Lower lobe of right lung (tissue), 2 donors: ENCODE data around the gene DNAAF1. TPM values are rescaled to one million over a fixed set of nuclear protein-coding genes. Genes with fewer than 3 reads are reported as not detected.
A peak's percentile ranks its signal among the peaks of the same experiment; 100 is the strongest.

Experiments used
- ATAC-seq, 2 donors: fragments of 200-7000 bp; cut with Tn5 transposase; one replicate each; pipeline ENCODE4 v1.9.1; 2020 to 2022; ENCODE audit warnings: mild to moderate bottlenecking in 2 of 2, moderate library complexity in 2 of 2
- DNase-seq: peaks from one replicate; pipeline ENCODE4 v3.0.0-alpha.2; 2020
- H3K27ac ChIP-seq: fragments of 200-600 bp; one replicate; pipeline ENCODE4 v1.8.0; 2022
- H3K27me3 ChIP-seq: fragments of 200-600 bp; one replicate; pipeline ENCODE4 v1.8.0; 2022; ENCODE audit warnings: low read depth
- H3K36me3 ChIP-seq: fragments of 200-600 bp; one replicate; pipeline ENCODE4 v1.8.0; 2022; ENCODE audit warnings: mild to moderate bottlenecking
- H3K4me1 ChIP-seq: fragments of 200-600 bp; one replicate; pipeline ENCODE4 v1.8.0; 2022
- H3K4me3 ChIP-seq: fragments of 200-600 bp; one replicate; pipeline ENCODE4 v1.8.0; 2022; ENCODE audit warnings: mild to moderate bottlenecking
- H3K9me3 ChIP-seq: fragments of 200-600 bp; one replicate; pipeline ENCODE4 v1.8.0; 2022
- intact Hi-C: fragments of 100-400 bp; cut with DNase I; formaldehyde crosslinking; loops from one replicate; pipeline ENCODE4 v1.11.0; 2022
- total RNA-seq: library from RNA; stranded (reverse); fragmentation: NEBNext Ultra II Directional; extraction: Animal tissue kit (Norgen Biotek cat#: 25700); gene quantifications from one replicate; pipeline ENCODE4 v1.2.1, GENCODE V29; 2021
- TF ChIP-seq, protein P1 (sequence below): fragments of 200-600 bp; IDR thresholded peaks from one replicate; pipeline ENCODE4 v1.8.0; 2022; ENCODE audit warnings: antibody characterized with exemption, mild to moderate bottlenecking
- donor health status: DM: no; HTN: yes; CAD: no; lungs with severe emphysema.

DNAAF1 gene
- total RNA-seq, 1 donor from 2014 or later, result 18.8 TPM

GRCh38 chr16:84184775-84185174 lies 39.7 kb downstream of the DNAAF1 start:
- DNase-seq, result no peak
- peaks cover 40% of the 10 kb centered on the region for H3K36me3 ChIP-seq
- TF ChIP-seq, protein P1, sequence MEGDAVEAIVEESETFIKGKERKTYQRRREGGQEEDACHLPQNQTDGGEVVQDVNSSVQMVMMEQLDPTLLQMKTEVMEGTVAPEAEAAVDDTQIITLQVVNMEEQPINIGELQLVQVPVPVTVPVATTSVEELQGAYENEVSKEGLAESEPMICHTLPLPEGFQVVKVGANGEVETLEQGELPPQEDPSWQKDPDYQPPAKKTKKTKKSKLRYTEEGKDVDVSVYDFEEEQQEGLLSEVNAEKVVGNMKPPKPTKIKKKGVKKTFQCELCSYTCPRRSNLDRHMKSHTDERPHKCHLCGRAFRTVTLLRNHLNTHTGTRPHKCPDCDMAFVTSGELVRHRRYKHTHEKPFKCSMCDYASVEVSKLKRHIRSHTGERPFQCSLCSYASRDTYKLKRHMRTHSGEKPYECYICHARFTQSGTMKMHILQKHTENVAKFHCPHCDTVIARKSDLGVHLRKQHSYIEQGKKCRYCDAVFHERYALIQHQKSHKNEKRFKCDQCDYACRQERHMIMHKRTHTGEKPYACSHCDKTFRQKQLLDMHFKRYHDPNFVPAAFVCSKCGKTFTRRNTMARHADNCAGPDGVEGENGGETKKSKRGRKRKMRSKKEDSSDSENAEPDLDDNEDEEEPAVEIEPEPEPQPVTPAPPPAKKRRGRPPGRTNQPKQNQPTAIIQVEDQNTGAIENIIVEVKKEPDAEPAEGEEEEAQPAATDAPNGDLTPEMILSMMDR, result no peak
- peak overlapping the region; percentile 93 for H3K4me3 ChIP-seq
- peaks cover 36% of the 10 kb centered on the region for H3K4me1 ChIP-seq
- H3K9me3 ChIP-seq, result no peaks in the 10 kb centered on the region
- H3K27ac ChIP-seq, result peak overlapping the region; percentile 85
- no peak for ATAC-seq
- no peaks in the 10 kb centered on the region for H3K27me3 ChIP-seq
- intact Hi-C loops, result no loop called here

DNA sequence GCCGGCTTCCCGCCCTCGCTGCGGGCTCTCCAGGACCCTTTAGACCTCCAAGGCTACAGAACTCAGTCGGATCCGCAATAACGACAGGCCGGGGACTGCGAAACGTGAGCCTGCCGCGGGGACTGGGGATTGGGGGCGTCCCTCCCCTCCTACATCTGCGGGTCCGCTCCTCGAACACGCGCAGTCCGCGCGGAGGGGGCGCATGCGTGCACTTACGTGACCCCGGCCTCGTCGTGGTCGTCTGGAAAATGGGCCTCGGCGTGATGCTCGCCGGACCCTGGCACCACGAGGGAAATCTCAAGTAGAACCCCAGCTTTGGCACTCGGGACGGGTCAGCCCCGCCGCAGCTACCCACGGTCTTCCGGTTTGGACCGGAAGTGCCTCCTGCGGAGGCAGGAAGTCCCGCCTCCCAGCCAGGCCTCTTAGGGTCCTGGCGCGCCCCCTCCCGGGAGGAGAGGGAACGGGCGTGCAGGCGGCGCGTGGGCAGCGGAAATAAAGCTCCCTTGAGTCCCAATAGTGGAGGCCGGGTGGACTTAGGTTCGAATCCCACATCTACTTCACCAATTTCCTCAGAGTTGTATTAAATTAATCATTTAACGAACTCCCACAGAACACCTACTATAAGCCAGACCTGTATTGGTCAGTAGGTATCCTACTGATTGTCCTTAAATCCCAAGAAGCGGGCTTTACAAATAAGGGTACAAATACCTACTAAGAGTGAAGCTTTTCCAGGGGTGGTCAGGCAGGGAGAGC lies 41.8 kb downstream of the DNAAF1 start, which contains the start of gene TAF1C:
TAF1C (minus strand) TSS at position 373 of the 753 bp plus-strand sequence. CDS start 2,069 bp downstream, outside the sequence.
- peak within 1 kb of the TSS; percentile 85 for H3K27ac ChIP-seq

DNA sequence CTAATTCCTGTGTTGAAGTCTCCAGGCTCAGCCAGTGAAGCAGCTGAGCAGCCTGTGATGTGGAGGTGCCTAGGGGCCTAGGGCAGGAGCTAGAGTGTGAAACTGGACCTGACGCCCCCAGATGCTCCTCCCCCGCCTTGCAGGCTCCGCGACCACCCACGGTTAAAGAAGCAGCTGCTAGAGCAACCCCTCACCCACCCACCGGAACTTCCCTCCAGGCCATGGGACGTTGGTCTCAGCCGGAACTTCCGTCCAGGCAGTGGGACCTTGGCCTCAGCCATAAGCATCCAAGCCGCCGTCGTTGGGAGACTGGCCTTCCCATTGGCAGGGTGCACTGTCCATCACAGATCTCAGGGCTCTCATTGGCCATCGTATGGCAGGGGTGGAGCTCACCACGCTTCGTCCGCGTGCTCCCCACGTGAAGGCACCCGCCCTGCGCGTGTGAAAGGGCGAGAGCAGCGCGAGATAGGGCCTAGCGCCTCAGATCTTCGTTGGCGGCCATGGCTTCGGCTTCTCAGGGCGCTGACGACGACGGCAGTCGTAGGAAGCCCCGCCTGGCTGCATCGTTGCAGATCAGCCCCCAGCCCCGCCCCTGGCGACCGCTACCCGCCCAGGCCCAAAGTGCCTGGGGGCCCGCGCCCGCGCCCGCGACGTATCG lies 45.8 kb downstream of the DNAAF1 start, which contains the start of gene ADAD2:
ADAD2 (plus strand) TSS at position 427 of the 658 bp plus-strand sequence; CDS start at position 501, 74 bp downstream.
- DNase-seq, result no peak
- peaks cover 9% of the 10 kb centered on the region for H3K4me1 ChIP-seq
- intact Hi-C loops, result no loop called here
- H3K9me3 ChIP-seq, result no peaks in the 10 kb centered on the region
- ATAC-seq, result no peak
- no peak within 1 kb of the TSS for H3K4me3 ChIP-seq
- TF ChIP-seq, protein P1, result no peak
- no peaks in the 10 kb centered on the region for H3K36me3 ChIP-seq
- peaks cover 14% of the 10 kb centered on the region for H3K27me3 ChIP-seq
- H3K27ac ChIP-seq, result no peak within 1 kb of the TSS

More for the DNA sequence above, 41.8 kb downstream of the DNAAF1 start, which contains the start of gene TAF1C:
- ATAC-seq (peak; percentile 97 to 98), DNase-seq (peak; percentile 96)
- H3K9me3 ChIP-seq, result no peaks in the 10 kb centered on the region
- H3K4me3 ChIP-seq, result peak within 1 kb of the TSS; percentile 93
- H3K4me1 ChIP-seq, result peaks cover 36% of the 10 kb centered on the region
- peaks cover 19% of the 10 kb centered on the region for H3K36me3 ChIP-seq
- no peaks in the 10 kb centered on the region for H3K27me3 ChIP-seq
- TF ChIP-seq, protein P1, result peak; percentile 92
- intact Hi-C loops, result no loop called here

GRCh38 chr16:84191466-84191865 lies 46.4 kb downstream of the DNAAF1 start:
- no peaks in the 10 kb centered on the region for H3K9me3 ChIP-seq

GRCh38 chr16:84193480-84193879 lies 48.4 kb downstream of the DNAAF1 start:
- Histone ChIP-seq H3K9me3 (no peaks in the 10 kb centered on the region), H3K36me3 (no peaks in the 10 kb centered on the region), H3K27me3 (peaks cover 15% of the 10 kb centered on the region), H3K4me1 (no peaks in the 10 kb centered on the region), H3K4me3 (no peak overlapping the region), H3K27ac (no peak overlapping the region)
- intact Hi-C loops, result no loop called here
- no peak for ATAC-seq
- TF ChIP-seq, protein P1, result no peak
- DNase-seq, result no peak

More at GRCh38 chr16:84191466-84191865, 46.4 kb downstream of the DNAAF1 start:
- ATAC-seq (no peak), DNase-seq (no peak)
- TF ChIP-seq, protein P1, result no peak
- Histone ChIP-seq H3K27ac (no peak overlapping the region), H3K27me3 (peaks cover 15% of the 10 kb centered on the region), H3K4me1 (peaks cover 4% of the 10 kb centered on the region), H3K4me3 (no peak overlapping the region), H3K36me3 (no peaks in the 10 kb centered on the region)
- intact Hi-C loops, result no loop called here
